A673 (cell line): ENCODE measurements around the gene CHPT1.

ENCODE experiments used
- CTCF ChIP-seq: fragments of 300-800, 200-600 bp; sonication (generic); conservative IDR thresholded peaks from 2 replicates; pipeline ENCODE4 v1.5.1; 2017; ENCODE audit warnings: low read depth, mild to moderate bottlenecking, antibody characterized with exemption, low read length, moderate library complexity, mixed read lengths
- EZH2 ChIP-seq: fragments of 200-600 bp; sonication (generic); IDR thresholded peaks from 2 replicates; pipeline ENCODE4 v1.6.1; 2017; ENCODE audit warnings: borderline replicate concordance, low read depth, mild to moderate bottlenecking, mixed read lengths, antibody characterized with exemption, low read length; ENCODE audit not compliant: poor library complexity, severe bottlenecking

- no peak for TF ChIP-seq CTCF
- TF ChIP-seq EZH2 = no peak
These were observed 17.5 kb downstream of the CHPT1 start for GRCh38 chr12:101714877-101715444.
